Vagina (tissue), 2 donors: ENCODE data around the gene TNS4. TPM values are rescaled to one million over a fixed set of nuclear protein-coding genes. Genes with fewer than 3 reads are reported as not detected.

ENCODE experiments used
- DNase-seq, 2 donors: peaks; one replicate each; pipeline ENCODE4 v3.0.0-alpha.2; 2017; ENCODE audit errors: extremely low spot score in 2 of 2
- H3K27ac ChIP-seq: fragments of 200-600 bp; sonication (generic); one replicate; pipeline ENCODE4 v1.5.1; 2019
- H3K27me3 ChIP-seq: fragments of 200-600 bp; sonication (generic); one replicate; pipeline ENCODE4 v1.5.1; 2019
- H3K36me3 ChIP-seq, 2 donors: fragments of 200-600 bp; sonication (generic); one replicate each; pipeline ENCODE4 v1.5.1; 2017 to 2019
- H3K4me1 ChIP-seq: fragments of 200-600 bp; sonication (generic); one replicate; pipeline ENCODE4 v1.5.1; 2019
- H3K4me3 ChIP-seq, 2 donors: fragments of 200-600 bp; sonication (generic); 1 replicate in 1 of 2; 2 replicates in 1 of 2; pipeline ENCODE4 v1.5.1; 2016 to 2019
- H3K9me3 ChIP-seq: fragments of 200-600 bp; sonication (generic); one replicate; pipeline ENCODE4 v1.5.1; 2019
- CTCF ChIP-seq, 3 experiments: fragments of 450-650 bp in 2 of 3; fragments of 200-600 bp in 1 of 3; sonication (generic) in 1 of 3; IDR thresholded peaks; one replicate each; pipeline ENCODE4 v1.5.1; 2017 to 2019; ENCODE audit warnings: antibody characterized with exemption in 3 of 3, mild to moderate bottlenecking in 2 of 3, moderate library complexity in 2 of 3
- POLR2A ChIP-seq, 2 donors: fragments of 450-650 bp; IDR thresholded peaks; one replicate each; pipeline ENCODE4 v1.6.1; 2017; ENCODE audit warnings: antibody characterized with exemption in 2 of 2, mild to moderate bottlenecking in 2 of 2, moderate library complexity in 2 of 2
- POLR2AphosphoS5 ChIP-seq, 2 donors: sonication (generic); formaldehyde crosslinking; IDR thresholded peaks; one replicate each; pipeline ENCODE4 v1.9.0; 2017; ENCODE audit warnings: antibody characterized with exemption in 2 of 2, mild to moderate bottlenecking in 2 of 2, low read depth in 1 of 2; ENCODE audit not compliant: insufficient read depth in 1 of 2
- intact Hi-C: fragments of 100-400 bp; cut with DNase I; formaldehyde crosslinking; loops from one replicate; pipeline ENCODE4 v1.15.1; 2023
- total RNA-seq: library from RNA; depleted of rRNA; stranded (reverse); fragments of >200 nt; gene quantifications from one replicate; pipeline ENCODE4 v1.2.3, GENCODE V29; 2016

TNS4 gene
- total RNA-seq, 1 donor from 2014 or later, result 296 TPM

- intact Hi-C loops, result loop anchor here (2.0 to 5.0 kb wide), 2 partner anchors 48 to 179 kb away; no protein-coding TSS in a partner anchor
- peaks cover 76% of the 10 kb centered on the region for H3K4me1 ChIP-seq
Observed at GRCh38 chr17:40535438-40535837, 34.0 kb upstream of the TNS4 start.

DNA sequence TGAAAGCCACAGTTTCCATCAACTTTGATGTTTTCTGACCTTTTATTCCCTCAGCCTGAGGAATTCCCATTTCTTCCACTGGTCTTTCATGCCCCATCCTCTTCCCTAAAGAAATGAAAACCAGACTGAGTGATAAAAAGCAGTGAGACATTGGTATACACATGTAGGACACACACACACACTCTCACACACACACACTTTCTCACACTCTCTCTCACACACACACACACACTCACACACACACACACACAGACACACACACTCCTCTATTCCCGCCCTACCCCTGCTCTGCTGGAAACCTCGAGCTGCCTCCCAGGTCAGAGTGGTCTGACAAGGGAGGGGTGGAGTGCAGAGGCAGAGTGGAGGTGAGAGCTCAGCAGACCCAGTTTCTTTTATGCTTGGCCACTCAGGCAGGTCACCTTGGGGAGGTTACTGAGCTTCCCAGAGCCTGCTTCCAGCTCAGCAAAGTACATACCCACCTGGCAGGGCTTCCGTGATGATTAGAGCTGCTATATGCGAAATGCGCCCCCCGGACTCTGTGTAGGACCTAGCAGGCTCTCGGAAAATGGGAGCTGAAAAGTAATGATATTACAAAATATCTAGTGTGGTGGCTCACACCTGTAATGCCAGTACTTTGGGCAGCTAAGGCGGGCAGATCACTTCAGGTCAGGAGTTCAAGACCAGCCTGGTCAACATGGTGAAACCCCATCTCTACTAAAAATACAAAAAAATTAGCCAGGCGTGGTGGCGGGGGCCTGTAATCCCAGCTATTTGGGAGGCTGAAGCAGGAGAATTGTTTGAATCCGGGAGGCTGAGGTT lies 33.2 kb upstream of the TNS4 start:
- Histone ChIP-seq H3K9me3 (no peaks in the 10 kb centered on the region), H3K36me3 (no peaks in the 10 kb centered on the region), H3K4me3 (no peak overlapping the region), H3K27me3 (no peaks in the 10 kb centered on the region), H3K4me1 (peaks cover 73% of the 10 kb centered on the region), H3K27ac (peak overlapping the region; percentile 91)
- no peak for DNase-seq
- intact Hi-C loops, result loop anchor here (2.0 to 5.0 kb wide), 3 partner anchors 47 to 178 kb away; partner anchors contain the start of gene IGFBP4
- TF ChIP-seq POLR2A (IDR thresholded peaks at IDR 0.05) (no peak), POLR2AphosphoS5 (IDR thresholded peaks at IDR 0.05; ENCODE audit: insufficient read depth in 1 of 2, low read depth in 1 of 2) (no peak), CTCF (IDR thresholded peaks at IDR 0.05) (no peak)

More at GRCh38 chr17:40535438-40535837, 34.0 kb upstream of the TNS4 start:
- H3K4me3 ChIP-seq, result no peak overlapping the region
- peak overlapping the region; percentile 91 for H3K27ac ChIP-seq
- TF ChIP-seq POLR2A (IDR thresholded peaks at IDR 0.05), result no peak
- no peaks in the 10 kb centered on the region for H3K9me3 ChIP-seq
- no peaks in the 10 kb centered on the region for H3K36me3 ChIP-seq
- DNase-seq, result no peak
- no peaks in the 10 kb centered on the region for H3K27me3 ChIP-seq

GRCh38 chr17:40533896-40534295 lies 32.5 kb upstream of the TNS4 start:
- intact Hi-C loops, result loop anchor here (2.0 to 5.0 kb wide), 2 partner anchors 92 to 177 kb away; partner anchors contain the start of gene IGFBP4
- peak overlapping the region; percentile 91 for H3K27ac ChIP-seq
- H3K4me1 ChIP-seq, result peaks cover 69% of the 10 kb centered on the region
- no peak overlapping the region for H3K4me3 ChIP-seq
- TF ChIP-seq POLR2AphosphoS5 (IDR thresholded peaks at IDR 0.05; ENCODE audit: insufficient read depth in 1 of 2, low read depth in 1 of 2) (no peak), POLR2A (IDR thresholded peaks at IDR 0.05) (no peak), CTCF (IDR thresholded peaks at IDR 0.05) (no peak)
- DNase-seq, result no peak
- no peaks in the 10 kb centered on the region for H3K9me3 ChIP-seq
- H3K27me3 ChIP-seq, result no peaks in the 10 kb centered on the region
- no peaks in the 10 kb centered on the region for H3K36me3 ChIP-seq

GRCh38 chr17:40532520-40533253 lies 31.3 kb upstream of the TNS4 start:
- Histone ChIP-seq H3K27me3 (no peaks in the 10 kb centered on the region), H3K27ac (peak overlapping the region; percentile 64), H3K4me3 (no peak overlapping the region), H3K9me3 (no peaks in the 10 kb centered on the region), H3K4me1 (peaks cover 63% of the 10 kb centered on the region), H3K36me3 (no peaks in the 10 kb centered on the region)
- TF ChIP-seq POLR2AphosphoS5 (IDR thresholded peaks at IDR 0.05; ENCODE audit: insufficient read depth in 1 of 2, low read depth in 1 of 2) (no peak), CTCF (IDR thresholded peaks at IDR 0.05) (no peak), POLR2A (IDR thresholded peaks at IDR 0.05) (no peak)
- intact Hi-C loops, result loop anchor here (5.0 kb wide), 1 partner anchor 90 kb away; the partner anchor contains the start of gene IGFBP4
- DNase-seq, result no peak
